ENCODE results near the gene EPN2. TPM values are rescaled to one million over a fixed set of nuclear protein-coding genes. Genes with fewer than 3 reads are reported as not detected.
"Not testable (repeated sequence)": the region's sequence is repeated elsewhere in the genome, so short reads cannot be mapped to it uniquely, and the experiment has no call there.

Gene EPN2
- total RNA-seq (3.8 TPM), polyA plus RNA-seq (8.5 TPM)
- long read RNA-seq, donor 1, result 0 reads
- long read RNA-seq, donor 2, result 0 reads
- long read RNA-seq, donor 3, result 0 reads
- long read RNA-seq, donor 4, full-length matches to known transcripts, result 2 of 2 reads
- long read RNA-seq, donor 4, partial matches to known transcripts, result 0 of 2 reads
- long read RNA-seq, donor 4, other reads (novel, unspliced or antisense), result 0 of 2 reads
- long read RNA-seq, donor 5, partial matches to known transcripts, result 0 of 5 reads
- long read RNA-seq, donor 5, other reads (novel, unspliced or antisense), result 0 of 5 reads
- long read RNA-seq, donor 6, full-length matches to known transcripts, result 3 of 3 reads
- long read RNA-seq, donor 6, partial matches to known transcripts, result 0 of 3 reads
- long read RNA-seq, donor 6, other reads (novel, unspliced or antisense), result 0 of 3 reads
- long read RNA-seq, donor 7, partial matches to known transcripts, result 0 of 1 reads
- long read RNA-seq, donor 7, other reads (novel, unspliced or antisense), result 0 of 1 reads
- long read RNA-seq, donor 8, partial matches to known transcripts, result 0 of 2 reads
- long read RNA-seq, donor 8, other reads (novel, unspliced or antisense), result 0 of 2 reads
- long read RNA-seq, donor 9, partial matches to known transcripts, result 0 of 1 reads
- long read RNA-seq, donor 9, other reads (novel, unspliced or antisense), result 0 of 1 reads
- long read RNA-seq, donor 10, partial matches to known transcripts, result 0 of 3 reads
- long read RNA-seq, donor 10, other reads (novel, unspliced or antisense), result 0 of 3 reads

GRCh38 chr17:19237139-19237388 is at the start of gene EPN2:
TSS of gene EPN2 (plus strand) at chr17:19237366. CDS start at chr17:19283120, 45,754 bp downstream.
- not testable (repeated sequence) for H3K9me3 ChIP-seq (ENCODE audit: control insufficient read depth in 2 of 2, insufficient read depth in 1 of 2, low read length in 1 of 2); H3K36me3 ChIP-seq (ENCODE audit: control insufficient read depth in 2 of 2, insufficient read depth in 2 of 2, low read length in 1 of 2); H3K4me1 ChIP-seq (ENCODE audit: control insufficient read depth in 2 of 2, insufficient read depth in 2 of 2, low read length in 2 of 2)
- whole genome bisulfite sequencing, result under 1% methylated on average over 19 of the region's 31 CpGs
- peak in 4 of 9 donors; percentile 13 to 32 (median 27) for DNase-seq (ENCODE audit: low read depth in 6 of 9, low spot score in 9 of 9)
- Histone ChIP-seq H3K27ac (ENCODE audit: low read depth in 1 of 2, low read length in 1 of 2) (peak within 1 kb of the TSS in 1 of 2 donors; percentile 42), H3K27me3 (ENCODE audit: control insufficient read depth in 2 of 2, insufficient read depth in 1 of 2, low read length in 1 of 2) (peaks cover 29 to 40% of the 10 kb centered on the region in 2 donors), H3K4me3 (ENCODE audit: low read length in 2 of 2) (peak within 1 kb of the TSS; percentile 50 to 63)

DNA sequence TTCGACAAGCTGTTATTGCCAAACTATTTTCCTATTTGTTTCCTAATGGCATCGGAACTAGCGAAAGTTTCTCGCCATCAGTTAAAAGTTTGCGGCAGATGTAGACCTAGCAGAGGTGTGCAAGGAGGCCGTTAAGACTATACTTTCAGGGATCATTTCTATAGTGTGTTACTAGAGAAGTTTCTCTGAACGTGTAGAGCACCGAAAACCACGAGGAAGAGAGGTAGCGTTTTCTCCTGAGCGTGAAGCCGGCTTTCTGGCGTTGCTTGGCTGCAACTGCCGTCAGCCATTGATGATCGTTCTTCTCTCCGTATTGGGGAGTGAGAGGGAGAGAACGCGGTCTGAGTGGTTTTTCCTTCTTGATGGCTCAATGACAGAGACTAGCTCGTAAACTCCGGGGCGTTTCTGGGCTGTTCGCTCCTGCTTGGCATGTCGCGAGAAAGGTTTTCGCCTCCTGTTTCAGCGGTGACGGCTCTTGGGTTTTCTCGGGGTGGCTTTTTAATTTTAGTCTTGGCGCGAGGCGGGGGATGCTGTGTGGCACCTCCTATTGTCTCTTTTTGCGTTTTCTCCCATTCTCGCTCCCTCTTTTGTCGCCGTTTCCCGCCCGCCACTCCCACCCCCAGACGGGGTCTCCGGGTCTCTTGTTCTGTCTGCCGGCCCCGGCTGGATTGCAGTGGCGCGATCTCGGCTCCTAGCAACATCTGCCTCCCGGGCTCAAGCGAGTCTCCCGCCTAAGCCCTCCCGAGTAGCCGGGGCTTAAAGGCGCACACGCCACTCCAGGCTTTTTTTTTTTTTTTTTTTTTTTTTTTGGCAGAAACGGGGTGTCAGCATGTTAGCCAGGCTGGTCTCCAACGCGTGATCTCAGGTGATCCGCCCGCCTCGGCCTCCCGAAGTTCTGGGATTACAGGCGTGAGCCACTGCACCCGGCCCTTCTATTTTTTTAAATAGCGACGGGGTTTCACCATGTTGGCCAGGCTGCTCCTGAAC is 49.0 kb upstream of the EPN2 start:
- not testable (repeated sequence) for H3K27ac ChIP-seq (ENCODE audit: low read depth in 1 of 2, low read length in 1 of 2); DNase-seq (ENCODE audit: low read depth in 6 of 9, low spot score in 9 of 9)

GRCh38 chr17:19188870-19189708 is 48.1 kb upstream of the EPN2 start:
- WGBS, result no CpG with 5 or more reads among the region's 39 CpGs
- H3K27ac ChIP-seq (ENCODE audit: low read depth in 1 of 2, low read length in 1 of 2); DNase-seq (ENCODE audit: low read depth in 6 of 9, low spot score in 9 of 9); H3K9me3 ChIP-seq (ENCODE audit: control insufficient read depth in 2 of 2, insufficient read depth in 1 of 2, low read length in 1 of 2); H3K36me3 ChIP-seq (ENCODE audit: control insufficient read depth in 2 of 2, insufficient read depth in 2 of 2, low read length in 1 of 2); H3K4me3 ChIP-seq (ENCODE audit: low read length in 2 of 2); H3K4me1 ChIP-seq (ENCODE audit: control insufficient read depth in 2 of 2, insufficient read depth in 2 of 2, low read length in 2 of 2); H3K27me3 ChIP-seq (ENCODE audit: control insufficient read depth in 2 of 2, insufficient read depth in 1 of 2, low read length in 1 of 2): not testable (repeated sequence)

More for the DNA sequence above, 49.0 kb upstream of the EPN2 start:
- not testable (repeated sequence) for H3K4me3 ChIP-seq (ENCODE audit: low read length in 2 of 2); H3K36me3 ChIP-seq (ENCODE audit: control insufficient read depth in 2 of 2, insufficient read depth in 2 of 2, low read length in 1 of 2); H3K9me3 ChIP-seq (ENCODE audit: control insufficient read depth in 2 of 2, insufficient read depth in 1 of 2, low read length in 1 of 2); H3K4me1 ChIP-seq (ENCODE audit: control insufficient read depth in 2 of 2, insufficient read depth in 2 of 2, low read length in 2 of 2); H3K27me3 ChIP-seq (ENCODE audit: control insufficient read depth in 2 of 2, insufficient read depth in 1 of 2, low read length in 1 of 2)
- 3% methylated on average over 9 of the region's 62 CpGs for WGBS

DNA sequence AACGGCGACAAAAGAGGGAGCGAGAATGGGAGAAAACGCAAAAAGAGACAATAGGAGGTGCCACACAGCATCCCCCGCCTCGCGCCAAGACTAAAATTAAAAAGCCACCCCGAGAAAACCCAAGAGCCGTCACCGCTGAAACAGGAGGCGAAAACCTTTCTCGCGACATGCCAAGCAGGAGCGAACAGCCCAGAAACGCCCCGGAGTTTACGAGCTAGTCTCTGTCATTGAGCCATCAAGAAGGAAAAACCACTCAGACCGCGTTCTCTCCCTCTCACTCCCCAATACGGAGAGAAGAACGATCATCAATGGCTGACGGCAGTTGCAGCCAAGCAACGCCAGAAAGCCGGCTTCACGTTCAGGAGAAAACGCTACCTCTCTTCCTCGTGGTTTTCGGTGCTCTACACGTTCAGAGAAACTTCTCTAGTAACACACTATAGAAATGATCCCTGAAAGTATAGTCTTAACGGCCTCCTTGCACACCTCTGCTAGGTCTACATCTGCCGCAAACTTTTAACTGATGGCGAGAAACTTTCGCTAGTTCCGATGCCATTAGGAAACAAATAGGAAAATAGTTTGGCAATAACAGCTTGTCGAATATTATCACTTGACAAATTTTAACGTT is 47.3 kb upstream of the EPN2 start:
- H3K4me3 ChIP-seq (ENCODE audit: low read length in 2 of 2); H3K9me3 ChIP-seq (ENCODE audit: control insufficient read depth in 2 of 2, insufficient read depth in 1 of 2, low read length in 1 of 2); H3K4me1 ChIP-seq (ENCODE audit: control insufficient read depth in 2 of 2, insufficient read depth in 2 of 2, low read length in 2 of 2); DNase-seq (ENCODE audit: low read depth in 6 of 9, low spot score in 9 of 9); H3K36me3 ChIP-seq (ENCODE audit: control insufficient read depth in 2 of 2, insufficient read depth in 2 of 2, low read length in 1 of 2); H3K27ac ChIP-seq (ENCODE audit: low read depth in 1 of 2, low read length in 1 of 2); H3K27me3 ChIP-seq (ENCODE audit: control insufficient read depth in 2 of 2, insufficient read depth in 1 of 2, low read length in 1 of 2): not testable (repeated sequence)
- no CpG with 5 or more reads among the region's 36 CpGs for WGBS

GRCh38 chr17:19196382-19197204 is 40.6 kb upstream of the EPN2 start:
- not testable (repeated sequence) for H3K4me3 ChIP-seq (ENCODE audit: low read length in 2 of 2); H3K4me1 ChIP-seq (ENCODE audit: control insufficient read depth in 2 of 2, insufficient read depth in 2 of 2, low read length in 2 of 2); DNase-seq (ENCODE audit: low read depth in 6 of 9, low spot score in 9 of 9); H3K36me3 ChIP-seq (ENCODE audit: control insufficient read depth in 2 of 2, insufficient read depth in 2 of 2, low read length in 1 of 2); H3K9me3 ChIP-seq (ENCODE audit: control insufficient read depth in 2 of 2, insufficient read depth in 1 of 2, low read length in 1 of 2); H3K27ac ChIP-seq (ENCODE audit: low read depth in 1 of 2, low read length in 1 of 2); H3K27me3 ChIP-seq (ENCODE audit: control insufficient read depth in 2 of 2, insufficient read depth in 1 of 2, low read length in 1 of 2)
- WGBS, result 21% methylated on average over 10 of the region's 33 CpGs

- not testable (repeated sequence) for H3K4me1 ChIP-seq (ENCODE audit: control insufficient read depth in 2 of 2, insufficient read depth in 2 of 2, low read length in 2 of 2)
- no CpG with 5 or more reads among the region's 20 CpGs for WGBS
Observed at GRCh38 chr17:19202448-19202847, 34.7 kb upstream of the EPN2 start.

DNA sequence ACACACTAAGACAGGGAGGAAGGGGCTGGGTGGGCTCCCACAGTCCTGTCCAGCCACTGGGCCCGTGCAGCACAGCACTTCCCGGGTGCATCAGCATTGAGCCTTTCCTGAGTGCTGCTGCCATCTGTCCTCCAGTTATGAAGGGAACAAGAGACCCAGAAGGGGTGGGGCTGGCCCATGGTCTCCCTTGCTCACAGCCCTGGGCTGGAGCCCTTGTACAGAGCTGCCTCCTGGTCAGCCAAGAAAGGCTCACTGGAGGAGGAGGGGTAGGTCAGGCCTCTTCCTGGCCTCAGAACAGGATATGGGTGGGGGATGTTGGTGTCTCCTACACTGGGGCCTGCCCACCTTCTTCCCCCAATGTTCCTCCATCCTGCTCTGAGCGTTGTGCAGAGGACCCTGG is 33.7 kb upstream of the EPN2 start:
- not testable (repeated sequence) for H3K4me1 ChIP-seq (ENCODE audit: control insufficient read depth in 2 of 2, insufficient read depth in 2 of 2, low read length in 2 of 2); H3K4me3 ChIP-seq (ENCODE audit: low read length in 2 of 2); H3K9me3 ChIP-seq (ENCODE audit: control insufficient read depth in 2 of 2, insufficient read depth in 1 of 2, low read length in 1 of 2); H3K27me3 ChIP-seq (ENCODE audit: control insufficient read depth in 2 of 2, insufficient read depth in 1 of 2, low read length in 1 of 2); H3K36me3 ChIP-seq (ENCODE audit: control insufficient read depth in 2 of 2, insufficient read depth in 2 of 2, low read length in 1 of 2); H3K27ac ChIP-seq (ENCODE audit: low read depth in 1 of 2, low read length in 1 of 2); DNase-seq (ENCODE audit: low read depth in 6 of 9, low spot score in 9 of 9)
- WGBS, result no CpG with 5 or more reads among the region's 3 CpGs

More at GRCh38 chr17:19202448-19202847, 34.7 kb upstream of the EPN2 start:
- DNase-seq (ENCODE audit: low read depth in 6 of 9, low spot score in 9 of 9); H3K36me3 ChIP-seq (ENCODE audit: control insufficient read depth in 2 of 2, insufficient read depth in 2 of 2, low read length in 1 of 2); H3K27me3 ChIP-seq (ENCODE audit: control insufficient read depth in 2 of 2, insufficient read depth in 1 of 2, low read length in 1 of 2); H3K9me3 ChIP-seq (ENCODE audit: control insufficient read depth in 2 of 2, insufficient read depth in 1 of 2, low read length in 1 of 2); H3K27ac ChIP-seq (ENCODE audit: low read depth in 1 of 2, low read length in 1 of 2); H3K4me3 ChIP-seq (ENCODE audit: low read length in 2 of 2): not testable (repeated sequence)
